ENCODE data around the gene FARP2.
A peak's percentile ranks its signal among the peaks of the same experiment; 100 is the strongest.

The FARP2 gene

GRCh38 chr2:241355983-241356870 lies at the start of gene FARP2:
FARP2 (plus strand) TSS chr2:241356285; CDS start chr2:241373108, 16,823 bp downstream.
- peak within 1 kb of the TSS; percentile 30 for H2AFZ ChIP-seq (ENCODE audit: low read depth)
- H3K4me1 ChIP-seq (ENCODE audit: low read depth, poor library complexity, severe bottlenecking), result peaks cover 50% of the 10 kb centered on the region
- peak within 1 kb of the TSS; percentile 94 for H3K4me2 ChIP-seq
- H3K27ac ChIP-seq, result peak within 1 kb of the TSS; percentile 30; the same call in 1 of the 2 replicates
- H3K9ac ChIP-seq, result peak within 1 kb of the TSS; percentile 75
- 0 out of 2 replicates have a peak, but pooled peaks cover 3% of the 10 kb centered on the region for H3K36me3 ChIP-seq (ENCODE audit: insufficient read depth)
- no peaks in the 10 kb centered on the region for H3K27me3 ChIP-seq (ENCODE audit: insufficient read depth, low read depth)
- peaks cover 49% of the 10 kb centered on the region for H3K79me2 ChIP-seq (ENCODE audit: insufficient read depth, low read depth)
- no peak for TF ChIP-seq CTCF (conservative IDR thresholded peaks at IDR 0.05; ENCODE audit: low read depth, low read length)
- H3K4me3 ChIP-seq (IDR thresholded peaks at IDR 0.05; ENCODE audit: insufficient read depth, low read depth, low read length), result peak within 1 kb of the TSS; percentile 87
- peaks cover 16% of the 10 kb centered on the region for H4K20me1 ChIP-seq (ENCODE audit: insufficient read depth)

GRCh38 chr2:241307055-241307454 lies 49.0 kb upstream of the FARP2 start:
- H3K27me3 ChIP-seq (ENCODE audit: insufficient read depth, low read depth), result no peaks in the 10 kb centered on the region
- H3K27ac ChIP-seq, result peak overlapping the region; percentile 65
- peak overlapping the region; percentile 67 for H3K4me2 ChIP-seq
- H3K36me3 ChIP-seq (ENCODE audit: insufficient read depth), result no peaks in the 10 kb centered on the region
- peaks cover 93% of the 10 kb centered on the region for H3K79me2 ChIP-seq (ENCODE audit: insufficient read depth, low read depth)
- no peak for TF ChIP-seq CTCF (conservative IDR thresholded peaks at IDR 0.05; ENCODE audit: low read depth, low read length)
- no peak overlapping the region for H2AFZ ChIP-seq (ENCODE audit: low read depth)
- no peak overlapping the region for H3K4me3 ChIP-seq (IDR thresholded peaks at IDR 0.05; ENCODE audit: insufficient read depth, low read depth, low read length)
- H4K20me1 ChIP-seq (ENCODE audit: insufficient read depth), result no peaks in the 10 kb centered on the region
- peaks cover 99% of the 10 kb centered on the region for H3K4me1 ChIP-seq (ENCODE audit: low read depth, poor library complexity, severe bottlenecking)
- H3K9ac ChIP-seq, result no peak overlapping the region; the same call in 1 of the 2 replicates

GRCh38 chr2:241308267-241308666 lies 47.8 kb upstream of the FARP2 start:
- Histone ChIP-seq H3K4me2 (peak overlapping the region; percentile 67), H3K79me2 (ENCODE audit: insufficient read depth, low read depth) (peaks cover 93% of the 10 kb centered on the region), H3K9ac (no peak overlapping the region), H2AFZ (ENCODE audit: low read depth) (no peak overlapping the region), H3K27ac (peak overlapping the region; percentile 73; the same call in 1 of the 2 replicates), H3K27me3 (ENCODE audit: insufficient read depth, low read depth) (no peaks in the 10 kb centered on the region), H3K36me3 (ENCODE audit: insufficient read depth) (no peaks in the 10 kb centered on the region), H3K4me1 (ENCODE audit: low read depth, poor library complexity, severe bottlenecking) (peaks cover 98% of the 10 kb centered on the region), H3K4me3 (IDR thresholded peaks at IDR 0.05; ENCODE audit: insufficient read depth, low read depth, low read length) (no peak overlapping the region), H4K20me1 (ENCODE audit: insufficient read depth) (no peaks in the 10 kb centered on the region)
- TF ChIP-seq CTCF (conservative IDR thresholded peaks at IDR 0.05; ENCODE audit: low read depth, low read length), result no peak

- Histone ChIP-seq H3K9ac (peak overlapping the region; percentile 31; the same call in 1 of the 2 replicates), H3K27ac (peak overlapping the region; percentile 73), H3K4me3 (IDR thresholded peaks at IDR 0.05; ENCODE audit: insufficient read depth, low read depth, low read length) (no peak overlapping the region), H3K36me3 (ENCODE audit: insufficient read depth) (no peaks in the 10 kb centered on the region), H3K4me2 (peak overlapping the region; percentile 63), H2AFZ (ENCODE audit: low read depth) (no peak overlapping the region), H3K79me2 (ENCODE audit: insufficient read depth, low read depth) (peaks cover 93% of the 10 kb centered on the region), H4K20me1 (ENCODE audit: insufficient read depth) (no peaks in the 10 kb centered on the region), H3K27me3 (ENCODE audit: insufficient read depth, low read depth) (no peaks in the 10 kb centered on the region), H3K4me1 (ENCODE audit: low read depth, poor library complexity, severe bottlenecking) (peaks cover 97% of the 10 kb centered on the region)
- TF ChIP-seq CTCF (conservative IDR thresholded peaks at IDR 0.05; ENCODE audit: low read depth, low read length), result no peak
Measured at GRCh38 chr2:241308832-241309500, 47.1 kb upstream of the FARP2 start.
